AG04450 (cell line): ENCODE data around the gene CPN1. TPM values are rescaled to one million over a fixed set of nuclear protein-coding genes. Genes with fewer than 3 reads are reported as not detected.
A peak's percentile ranks its signal among the peaks of the same experiment; 100 is the strongest.

Experiments used
- CTCF ChIA-PET: fragments of 300-600, 350-600 bp; formaldehyde crosslinking; extraction: SDS; loops from one replicate; lab custom pipeline; 2022; ENCODE audit warnings: antibody characterized with exemption, inconsistent platforms; lab: Charles Lee
- POLR2A ChIA-PET: fragments of 350-600 bp; formaldehyde crosslinking; extraction: SDS; loops from one replicate; lab custom pipeline; 2021; ENCODE audit warnings: antibody characterized with exemption, inconsistent platforms; lab: Yijun Ruan, JAX
- DNase-seq: peaks from one replicate; pipeline ENCODE4 v3.0.0-alpha.2; 2011; ENCODE audit warnings: low read depth, low spot score
- H3K27ac ChIP-seq: one replicate; pipeline ENCODE4 v1.5.1; 2012; ENCODE audit warnings: low read depth, low read length, control low read depth
- H3K27me3 ChIP-seq: one replicate; pipeline ENCODE4 v1.6.0; 2012; ENCODE audit warnings: low read length; ENCODE audit not compliant: control insufficient read depth, insufficient read depth
- H3K4me3 ChIP-seq: 2 replicates; pipeline ENCODE4 v1.5.1; 2011; ENCODE audit warnings: mild to moderate bottlenecking, low read depth, low read length, control low read depth
- H3K9me3 ChIP-seq: 2 replicates; pipeline ENCODE4 v1.5.1; 2012; ENCODE audit warnings: low read length; ENCODE audit not compliant: control insufficient read depth, insufficient read depth
- CTCF ChIP-seq: IDR thresholded peaks from 2 replicates; pipeline ENCODE4 v1.5.1; 2011; ENCODE audit warnings: low read depth, low read length, control low read depth, inconsistent platforms
- polyA plus RNA-seq: library from polyadenylated mRNA; depleted of rRNA; stranded (reverse); fragments of >200 nt; gene quantifications from 2 replicates; pipeline ENCODE4 v1.2.3, GENCODE V29; 2011; rRNA removed

Gene CPN1
- polyA plus RNA-seq, 1 experiment: not detected

- DNase-seq: no peak
- POLR2A ChIA-PET: no interaction called here
- CTCF ChIA-PET: interaction anchor here (0.8 to 2.3 kb wide), 3 partner anchors 9 to 50 kb away, joined by 3 to 15 read pairs (median 4); partner anchors contain the start of gene DNMBP
- no peaks in the 10 kb centered on the region for H3K27me3 ChIP-seq
- H3K27ac ChIP-seq: no peak overlapping the region
- H3K9me3 ChIP-seq: no peaks in the 10 kb centered on the region
- no peak for TF ChIP-seq CTCF
- no peak overlapping the region for H3K4me3 ChIP-seq
These were observed 86.0 kb downstream of the CPN1 start for GRCh38 chr10:99995713-99996112.

GRCh38 chr10:99995269-99995668 is 86.4 kb downstream of the CPN1 start:
- no peak for TF ChIP-seq CTCF
- CTCF ChIA-PET: interaction anchor here (1.3 to 2.2 kb wide), 3 partner anchors 13 to 150 kb away, joined by 3 to 15 read pairs (median 6); partner anchors contain the start of gene DNMBP
- POLR2A ChIA-PET: no interaction called here
- H3K27me3 ChIP-seq: no peaks in the 10 kb centered on the region
- no peaks in the 10 kb centered on the region for H3K9me3 ChIP-seq
- H3K4me3 ChIP-seq: no peak overlapping the region
- no peak for DNase-seq
- no peak overlapping the region for H3K27ac ChIP-seq

- CTCF ChIA-PET: interaction anchor here (2.1 to 2.2 kb wide), 2 partner anchors 14 to 149 kb away, joined by 6 to 15 read pairs; partner anchors contain the start of gene DNMBP
- POLR2A ChIA-PET: interaction anchor here (1.2 to 1.5 kb wide), 3 partner anchors 11 to 67 kb away, joined by 3 to 7 read pairs (median 4); no protein-coding TSS in a partner anchor
- H3K27ac ChIP-seq: peak overlapping the region; percentile 41
These were observed 86.9 kb downstream of the CPN1 start for GRCh38 chr10:99994801-99995200.

GRCh38 chr10:99993701-99994689 is 87.7 kb downstream of the CPN1 start:
- no peak overlapping the region for H3K4me3 ChIP-seq
- ChIA-PET POLR2A (interaction anchor here (0.5 to 1.5 kb wide), 4 partner anchors 11 to 67 kb away, joined by 3 to 7 read pairs (median 4); no protein-coding TSS in a partner anchor), CTCF (interaction anchor here (1.5 to 2.2 kb wide), 3 partner anchors 14 to 148 kb away, joined by 3 to 15 read pairs (median 6); partner anchors contain the start of gene DNMBP)
- H3K27ac ChIP-seq: peak overlapping the region; percentile 13
- DNase-seq: no peak
- TF ChIP-seq CTCF: no peak
- no peaks in the 10 kb centered on the region for H3K27me3 ChIP-seq
- no peaks in the 10 kb centered on the region for H3K9me3 ChIP-seq

More at GRCh38 chr10:99994801-99995200, 86.9 kb downstream of the CPN1 start:
- H3K9me3 ChIP-seq: no peaks in the 10 kb centered on the region
- H3K4me3 ChIP-seq: no peak overlapping the region
- TF ChIP-seq CTCF: no peak
- no peak for DNase-seq
- H3K27me3 ChIP-seq: no peaks in the 10 kb centered on the region

Other genes starting within 250 kb of the CPN1 start
- 16.1 and 18.2 TPM in 2 replicates for gene DNMBP, start 71.9 kb downstream of the CPN1 start, polyA plus RNA-seq
- gene ERLIN1, start 104.2 kb upstream of the CPN1 start, polyA plus RNA-seq: 40.4 and 50.1 TPM in 2 replicates
- 15.9 and 22.4 TPM in 2 replicates for gene CHUK, start 147.7 kb upstream of the CPN1 start, polyA plus RNA-seq
- 13.7 and 15.8 TPM in 2 replicates for gene CWF19L1, start 185.8 kb upstream of the CPN1 start, polyA plus RNA-seq
- gene BLOC1S2, start 204.8 kb upstream of the CPN1 start, polyA plus RNA-seq: 48.0 and 75.0 TPM in 2 replicates
- not detected in 2 replicates for gene PKD2L1, start 248.4 kb upstream of the CPN1 start, polyA plus RNA-seq